Left ventricle myocardium superior (tissue), 1 donor: Measurements from ENCODE around the gene SLC25A42. TPM values are rescaled to one million over a fixed set of nuclear protein-coding genes. Genes with fewer than 3 reads are reported as not detected.
A peak's percentile ranks its signal among the peaks of the same experiment; 100 is the strongest.
"Not testable (repeated sequence)": the region's sequence is repeated elsewhere in the genome, so short reads cannot be mapped to it uniquely, and the experiment has no call there.

Source experiments
- ATAC-seq: fragments of 200-7000 bp; cut with Tn5 transposase; one replicate; pipeline ENCODE4 v1.9.1; 2020; ENCODE audit warnings: mild to moderate bottlenecking, moderate library complexity
- DNase-seq: peaks from one replicate; pipeline ENCODE4 v3.0.0-alpha.2; 2020
- intact Hi-C: fragments of 100-400 bp; cut with micrococcal nuclease; formaldehyde crosslinking; loops from one replicate; pipeline ENCODE4 v1.11.0; 2022
- total RNA-seq: library from RNA; stranded (reverse); fragmentation: NEBNext Ultra II Directional; extraction: Animal tissue kit (Norgen Biotek cat#: 25700); gene quantifications from one replicate; pipeline ENCODE4 v1.2.1, GENCODE V29; 2021
- donor health status: DM: no; HTN: yes; CAD: no; lungs with severe emphysema.

SLC25A42 gene
- total RNA-seq, 1 donor from 2014 or later = 29.5 TPM

- ATAC-seq = peak; percentile 79
- DNase-seq = peak; percentile 86
- intact Hi-C loops = no loop called here
These were observed 82.2 kb downstream of the SLC25A42 start for GRCh38 chr19:19145684-19146608.

DNA sequence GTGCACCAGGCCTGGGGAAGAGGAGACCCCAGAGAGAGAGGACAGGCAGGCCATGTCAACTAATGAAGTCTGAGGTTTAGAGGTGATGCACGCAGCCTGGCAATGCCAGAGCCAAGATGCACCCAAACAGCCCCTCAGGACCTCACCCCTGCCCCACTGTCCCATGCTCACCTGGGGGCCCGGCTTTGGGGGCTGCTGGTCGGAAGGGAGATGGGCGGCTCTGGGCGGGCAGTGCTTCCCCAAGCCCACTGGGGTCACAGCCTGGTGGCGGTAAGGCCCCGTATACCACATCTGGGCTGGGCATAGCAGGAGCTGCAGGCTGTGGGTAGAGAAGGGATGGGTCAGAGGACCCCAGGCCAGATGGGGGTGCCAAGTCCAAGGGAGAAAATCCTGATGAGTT, 83.1 kb downstream of the SLC25A42 start:
- no peak for DNase-seq
- no peak for ATAC-seq
- intact Hi-C loops = no loop called here

DNA sequence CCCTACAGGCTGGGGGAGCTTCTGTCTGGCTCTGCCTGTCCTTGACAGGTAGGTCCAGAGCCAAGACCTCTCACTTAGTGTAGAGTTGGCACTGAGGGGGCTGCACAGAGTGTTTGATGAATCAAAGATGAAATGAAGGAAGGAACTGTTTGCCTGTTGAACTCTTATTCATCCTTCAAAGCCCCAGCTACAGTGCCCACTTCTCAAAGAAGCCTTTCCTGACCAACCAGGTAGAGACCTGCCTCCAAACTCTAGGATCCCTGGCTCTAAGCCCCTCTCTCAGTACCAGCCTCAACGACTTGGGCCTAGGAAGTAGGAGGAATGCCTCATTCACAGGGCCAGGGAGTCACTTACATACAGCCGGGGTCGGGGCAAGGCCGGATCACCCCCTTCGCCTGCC, 83.5 kb downstream of the SLC25A42 start:
- intact Hi-C loops = no loop called here
- ATAC-seq (no peak), DNase-seq (no peak)

DNA sequence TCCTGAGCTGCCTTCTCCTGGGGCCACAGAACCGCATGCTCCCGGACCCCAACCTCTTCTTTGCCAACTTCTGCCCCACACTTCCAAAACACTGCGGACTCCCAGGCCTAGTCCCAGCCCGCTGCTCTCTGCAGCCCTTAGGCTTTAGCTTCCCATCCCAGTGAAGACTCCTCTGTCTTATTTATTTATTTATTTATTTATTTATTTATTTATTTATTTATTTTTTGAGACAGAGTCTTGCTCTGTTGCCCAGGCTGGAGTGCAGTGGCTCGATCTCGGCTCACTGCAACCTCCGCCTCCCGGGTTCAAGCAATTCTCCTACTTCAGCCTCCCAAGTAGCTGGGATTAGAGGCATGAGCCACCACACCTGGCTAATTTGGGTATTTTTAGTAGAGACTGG, 84.7 kb downstream of the SLC25A42 start:
- intact Hi-C loops, DNase-seq: not testable (repeated sequence)

DNA sequence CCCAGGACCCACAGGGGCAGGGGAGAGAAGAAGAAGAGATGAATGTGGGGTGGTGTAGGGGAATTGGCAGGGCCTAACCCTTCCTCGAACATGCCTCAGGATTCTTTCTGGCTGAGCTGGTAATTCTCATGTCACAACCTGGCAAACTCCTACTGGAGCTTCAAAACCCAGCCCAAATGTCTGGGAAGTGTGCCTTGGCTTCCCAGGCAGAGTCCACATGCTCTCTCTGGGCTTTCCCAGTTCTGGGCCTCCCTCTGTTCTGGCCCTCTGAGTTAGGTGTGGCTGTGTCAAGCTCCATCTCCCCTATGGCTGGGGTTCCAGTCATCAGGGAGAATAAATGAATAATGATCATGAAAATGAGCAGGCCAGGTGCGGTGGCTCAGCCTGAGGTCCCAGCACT, 85.6 kb downstream of the SLC25A42 start:
- DNase-seq (no peak), ATAC-seq (no peak)
- intact Hi-C loops = no loop called here

More for the DNA sequence above, 84.7 kb downstream of the SLC25A42 start:
- not testable (repeated sequence) for ATAC-seq

DNA sequence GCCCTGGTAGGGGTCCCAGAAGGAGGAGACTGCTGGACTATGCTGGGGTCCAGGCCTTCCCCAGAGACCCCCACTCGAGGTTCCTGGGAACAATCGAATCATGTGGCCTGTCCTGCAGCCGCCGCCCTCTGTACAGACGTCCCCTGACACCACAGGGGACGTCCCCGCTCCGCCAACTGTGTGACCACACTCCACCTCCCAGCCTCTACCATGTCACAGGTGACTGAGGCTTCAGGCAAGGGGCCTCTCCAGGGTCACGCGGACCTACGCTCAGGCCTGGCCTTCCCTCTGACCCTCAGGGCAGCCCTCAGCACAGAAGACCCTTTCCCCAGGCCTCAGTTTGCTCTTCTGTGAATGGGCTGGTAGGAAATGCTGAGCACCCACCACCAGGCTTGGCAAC, 87.6 kb downstream of the SLC25A42 start:
- intact Hi-C loops = no loop called here
- no peak for ATAC-seq
- no peak for DNase-seq

- DNase-seq (no peak), ATAC-seq (no peak)
- intact Hi-C loops = no loop called here
These were observed 89.0 kb downstream of the SLC25A42 start for GRCh38 chr19:19152668-19153384.

DNA sequence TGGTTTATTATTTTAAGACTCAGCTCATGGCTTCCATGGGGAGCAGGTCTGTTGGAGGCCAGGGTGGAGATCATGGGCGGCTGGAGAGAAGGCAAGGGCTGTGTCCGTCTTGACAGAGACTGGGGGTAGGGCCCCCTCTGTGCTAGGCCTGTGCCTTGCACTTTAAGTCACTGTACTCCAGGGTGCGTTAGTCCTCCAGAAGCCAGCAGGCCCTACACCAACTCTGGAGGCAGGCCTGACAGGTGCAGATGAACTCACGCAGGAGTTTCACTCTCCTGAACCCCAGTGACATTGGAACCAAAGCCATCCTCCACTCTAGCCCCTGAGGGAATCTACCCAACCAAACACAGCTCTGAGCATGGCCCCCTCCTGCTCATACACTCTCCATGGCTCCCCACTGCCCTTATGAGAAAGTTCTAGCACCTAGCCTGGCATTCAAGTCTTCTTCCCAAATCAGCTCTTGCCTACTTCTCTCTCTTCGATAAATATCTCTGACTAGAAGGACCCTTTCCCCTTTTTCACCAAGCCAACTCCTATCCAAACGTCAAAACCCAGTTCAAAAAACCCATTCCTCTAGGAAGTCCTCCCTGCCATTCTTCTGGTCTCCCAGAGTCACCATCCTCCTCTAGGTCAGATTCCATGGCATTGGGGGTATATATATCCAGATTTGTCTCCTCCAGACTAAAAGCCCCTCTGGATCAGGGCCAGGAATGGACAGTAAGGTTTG, 91.1 kb downstream of the SLC25A42 start:
- intact Hi-C loops = no loop called here
- no peak for DNase-seq
- ATAC-seq = no peak

DNA sequence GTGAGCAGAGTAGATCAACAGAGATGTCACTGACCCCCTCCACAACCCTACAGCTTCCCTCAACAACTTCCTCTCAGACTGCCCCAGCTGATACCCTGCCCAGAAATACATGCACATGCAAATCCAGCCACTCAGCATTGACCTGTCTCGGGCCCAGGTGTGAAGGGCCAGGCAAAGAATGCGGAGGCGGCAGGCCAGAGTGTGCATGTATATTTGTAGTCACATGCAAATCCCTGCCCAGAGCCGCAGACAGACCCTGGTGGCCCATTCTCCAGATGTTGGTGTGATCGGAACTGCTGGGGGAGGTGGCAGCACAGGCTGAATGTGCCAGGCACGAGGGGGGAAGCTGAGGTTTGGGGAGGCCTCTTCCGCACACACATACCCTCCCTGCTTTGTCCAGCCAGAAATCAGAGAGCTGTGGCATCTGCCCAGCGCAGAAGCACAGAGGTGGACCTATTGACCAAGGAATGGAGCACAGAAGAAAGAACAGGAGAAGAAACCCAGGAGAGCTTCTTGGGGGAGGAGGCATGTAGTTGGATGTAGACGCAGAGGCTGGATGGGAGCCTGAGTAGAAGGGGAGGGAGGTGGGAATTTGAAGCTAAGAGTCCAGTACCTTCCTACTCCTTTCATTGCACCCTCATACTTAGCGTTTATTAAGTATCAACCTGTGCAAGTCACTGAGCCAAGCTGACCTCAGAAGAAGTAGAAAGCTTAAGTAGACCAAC, 91.9 kb downstream of the SLC25A42 start:
- ATAC-seq = no peak
- intact Hi-C loops = no loop called here
- no peak for DNase-seq

DNA sequence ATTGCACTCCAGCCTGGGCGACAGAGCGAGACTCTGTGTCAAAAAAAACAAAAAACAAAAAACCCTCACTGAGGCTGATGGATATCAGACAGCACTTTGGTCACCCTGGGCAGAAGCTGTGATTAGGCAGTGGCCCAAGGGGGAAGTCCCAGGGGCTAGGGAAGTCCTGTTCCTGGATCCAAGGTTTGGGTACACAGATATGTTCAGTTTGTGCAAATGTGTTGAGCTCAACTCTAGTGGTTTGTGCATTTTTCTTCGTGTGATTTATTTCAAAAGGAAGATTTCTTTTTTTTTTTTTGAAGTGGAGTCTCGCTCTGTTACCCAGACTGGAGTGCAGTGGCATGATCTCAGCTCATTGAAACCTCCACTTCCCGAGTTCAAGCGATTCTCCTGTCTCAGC, 94.0 kb downstream of the SLC25A42 start:
- ATAC-seq (no peak), DNase-seq (no peak)
- intact Hi-C loops = no loop called here

DNA sequence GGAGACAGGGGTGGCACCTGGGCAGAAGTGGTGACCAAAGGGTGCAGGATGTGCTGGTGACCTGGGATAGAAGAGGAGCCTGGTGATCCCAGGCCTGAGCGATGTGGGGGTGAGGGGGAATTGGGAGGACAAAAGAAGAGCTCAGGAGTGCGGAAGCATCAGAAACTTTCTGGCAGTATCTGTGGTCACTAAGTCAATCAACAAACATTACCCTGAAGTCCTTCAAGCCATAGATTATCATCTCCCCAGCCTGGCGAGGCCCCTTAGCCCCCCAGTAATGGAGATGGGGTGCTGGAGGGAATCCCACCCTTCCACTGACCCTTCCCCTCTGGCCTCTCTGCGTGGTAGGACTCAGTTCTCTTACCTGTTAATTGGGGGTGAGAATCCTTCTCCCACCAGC, 95.7 kb downstream of the SLC25A42 start:
- intact Hi-C loops = no loop called here
- no peak for DNase-seq
- ATAC-seq = no peak

DNA sequence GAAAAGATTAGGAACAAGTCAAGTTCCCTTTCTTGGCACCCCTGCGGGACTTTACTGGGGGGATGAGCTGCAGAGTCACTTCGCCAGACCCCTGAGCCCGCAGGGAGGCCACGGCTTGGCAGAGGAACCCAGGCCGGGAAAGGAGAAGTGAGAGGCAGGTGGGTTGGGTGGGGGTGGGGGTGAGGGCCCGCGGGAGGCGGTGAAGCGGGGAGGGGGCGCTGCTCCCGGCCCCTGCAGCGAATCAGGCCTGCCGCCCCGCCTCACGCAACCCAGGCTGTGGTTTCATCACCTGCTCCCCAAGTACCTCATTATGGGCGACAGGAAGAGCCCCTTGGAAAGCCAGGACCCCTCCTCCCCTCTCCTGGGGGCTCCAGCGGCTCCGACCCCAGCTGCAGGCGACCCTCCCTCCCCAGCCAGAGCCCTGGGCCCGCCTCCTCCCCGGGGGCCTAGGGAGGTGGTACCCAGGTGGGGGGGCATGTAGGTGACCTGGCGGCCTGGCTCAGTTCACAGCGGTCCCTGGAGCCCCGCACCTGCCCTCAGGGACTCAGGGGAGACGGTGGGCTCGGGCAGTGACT, 96.8 kb downstream of the SLC25A42 start:
- DNase-seq = no peak
- intact Hi-C loops = no loop called here
- no peak for ATAC-seq

DNA sequence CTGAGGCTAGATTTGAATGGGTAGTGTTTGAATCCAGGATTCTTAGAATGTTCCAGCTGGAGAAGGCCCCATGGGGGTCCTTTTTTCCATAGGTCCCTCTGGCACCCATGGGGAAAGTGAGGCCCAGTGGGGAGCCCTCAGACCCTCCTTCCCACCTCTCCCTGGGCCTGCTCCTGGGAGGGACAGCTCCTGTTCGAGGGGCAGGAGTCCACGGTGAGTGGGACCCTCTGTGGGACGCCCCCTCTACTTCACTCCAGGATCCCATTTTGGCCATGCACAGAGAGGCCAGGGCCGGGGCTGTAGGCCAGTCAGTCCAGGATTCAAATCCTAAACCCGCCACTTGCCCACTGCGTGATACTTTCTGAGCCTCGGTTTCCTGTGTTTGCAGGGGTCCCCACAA, 98.7 kb downstream of the SLC25A42 start:
- no peak for ATAC-seq
- DNase-seq = no peak
- intact Hi-C loops = no loop called here

Other genes starting within 250 kb of the SLC25A42 start
- gene UPF1, start 232.0 kb upstream of the SLC25A42 start, total RNA-seq = 37.3 TPM
- gene CERS1, start 167.8 kb upstream of the SLC25A42 start, total RNA-seq = 0.42 TPM
- 140 TPM for gene COPE, start 144.6 kb upstream of the SLC25A42 start, total RNA-seq
- gene DDX49, start 144.3 kb upstream of the SLC25A42 start, total RNA-seq = 22.2 TPM
- 10.4 TPM for gene HOMER3, start 122.8 kb upstream of the SLC25A42 start, total RNA-seq
- gene SUGP2, start 30.5 kb upstream of the SLC25A42 start, total RNA-seq = 71.9 TPM
- gene ARMC6, start 30.4 kb upstream of the SLC25A42 start, total RNA-seq = 12.2 TPM
- gene TMEM161A, start 74.5 kb downstream of the SLC25A42 start, total RNA-seq = 24.7 TPM
- gene MEF2B, start 106.3 kb downstream of the SLC25A42 start, total RNA-seq = not detected
- gene BORCS8, start 128.2 kb downstream of the SLC25A42 start, total RNA-seq = 16.4 TPM
- gene RFXANK, start 128.3 kb downstream of the SLC25A42 start, total RNA-seq = 38.4 TPM
- 5.5 TPM for gene NR2C2AP, start 139.4 kb downstream of the SLC25A42 start, total RNA-seq
- not detected for gene NCAN, start 148.0 kb downstream of the SLC25A42 start, total RNA-seq
- 0.30 TPM for gene TM6SF2, start 209.3 kb downstream of the SLC25A42 start, total RNA-seq